Stimulated activated CD8-positive, alpha-beta memory T cell treated with anti-CD3 and anti-CD28 coated beads, Interleukin-15, amount 100 ng/mL, for 24 hours (primary cell): ENCODE measurements around the gene LAP3.
"Not testable (repeated sequence)": the region's sequence is repeated elsewhere in the genome, so short reads cannot be mapped to it uniquely, and the experiment has no call there.

Source experiments
- DNase-seq: peaks from one replicate; pipeline ENCODE4 v3.0.0-alpha.2; 2020; ENCODE audit warnings: low read depth

LAP3 gene

GRCh38 chr4:17576932-17577664 is at the start of gene LAP3:
TSS of gene LAP3 (plus strand) at chr4:17577198. CDS start at chr4:17577466, 268 bp downstream.
- DNase-seq, result peak; percentile 100

GRCh38 chr4:17528551-17529165 is 48.3 kb upstream of the LAP3 start:
- DNase-seq, result no peak

GRCh38 chr4:17531538-17532285 is 45.3 kb upstream of the LAP3 start:
- DNase-seq, result no peak

- no peak for DNase-seq
Measured at GRCh38 chr4:17534705-17535104, 42.3 kb upstream of the LAP3 start.

GRCh38 chr4:17535242-17535641 is 41.8 kb upstream of the LAP3 start:
- no peak for DNase-seq

- no peak for DNase-seq
Measured at GRCh38 chr4:17535906-17536305, 41.1 kb upstream of the LAP3 start.

GRCh38 chr4:17537060-17537459 is 39.9 kb upstream of the LAP3 start:
- DNase-seq, result not testable (repeated sequence)

GRCh38 chr4:17544205-17544604 is 32.8 kb upstream of the LAP3 start:
- DNase-seq, result no peak

- DNase-seq, result no peak
Measured at GRCh38 chr4:17544831-17545234, 32.2 kb upstream of the LAP3 start.

- DNase-seq, result no peak
Measured at GRCh38 chr4:17545374-17546140, 31.4 kb upstream of the LAP3 start.

- DNase-seq, result no peak
Measured at GRCh38 chr4:17546222-17546621, 30.8 kb upstream of the LAP3 start.

GRCh38 chr4:17546678-17547077 is 30.3 kb upstream of the LAP3 start:
- DNase-seq, result no peak

GRCh38 chr4:17550549-17550948 is 26.4 kb upstream of the LAP3 start:
- no peak for DNase-seq

- no peak for DNase-seq
Measured at GRCh38 chr4:17552427-17552826, 24.6 kb upstream of the LAP3 start.

- no peak for DNase-seq
Measured at GRCh38 chr4:17554568-17554967, 22.4 kb upstream of the LAP3 start.

- DNase-seq, result no peak
Measured at GRCh38 chr4:17556498-17556897, 20.5 kb upstream of the LAP3 start.

- no peak for DNase-seq
Measured at GRCh38 chr4:17557880-17558279, 19.1 kb upstream of the LAP3 start.

GRCh38 chr4:17558941-17559708 is 17.9 kb upstream of the LAP3 start:
- DNase-seq, result no peak

- DNase-seq, result no peak
Measured at GRCh38 chr4:17559709-17560048, 17.3 kb upstream of the LAP3 start.

- DNase-seq, result no peak
Measured at GRCh38 chr4:17560065-17560673, 16.8 kb upstream of the LAP3 start.

- no peak for DNase-seq
Measured at GRCh38 chr4:17561195-17561909, 15.6 kb upstream of the LAP3 start.
